ENCODE measurements around the gene DTD2.
A peak's percentile ranks its signal among the peaks of the same experiment; 100 is the strongest.
"Not testable (repeated sequence)": the region's sequence is repeated elsewhere in the genome, so short reads cannot be mapped to it uniquely, and the experiment has no call there.

Gene DTD2

GRCh38 chr14:31456841-31457664 lies at the start of gene DTD2:
Gene DTD2, minus strand, starts transcription at chr14:31457506. Its CDS starts 113 bp downstream, at chr14:31457393.
- DNase-seq = peak; percentile 94

GRCh38 chr14:31505411-31505810 lies 48.1 kb upstream of the DTD2 start:
- DNase-seq = no peak

- DNase-seq = no peak
Observed at GRCh38 chr14:31501870-31502269, 44.6 kb upstream of the DTD2 start.

GRCh38 chr14:31492759-31493498 lies 35.6 kb upstream of the DTD2 start:
- no peak for DNase-seq

- no peak for DNase-seq
Observed at GRCh38 chr14:31489691-31490090, 32.4 kb upstream of the DTD2 start.

- no peak for DNase-seq
Observed at GRCh38 chr14:31487886-31488285, 30.6 kb upstream of the DTD2 start, which contains the start of gene GPR33. Gene GPR33, minus strand, starts transcription at chr14:31488039. Its CDS starts 4,074 bp downstream, at chr14:31483965.

GRCh38 chr14:31486764-31487163 lies 29.5 kb upstream of the DTD2 start:
- no peak for DNase-seq

GRCh38 chr14:31484754-31485153 lies 27.4 kb upstream of the DTD2 start:
- DNase-seq = no peak

GRCh38 chr14:31480156-31480555 lies 22.9 kb upstream of the DTD2 start:
- DNase-seq = no peak

- no peak for DNase-seq
Observed at GRCh38 chr14:31479027-31479426, 21.7 kb upstream of the DTD2 start.

- no peak for DNase-seq
Observed at GRCh38 chr14:31477248-31477647, 19.9 kb upstream of the DTD2 start.

- DNase-seq = no peak
Observed at GRCh38 chr14:31476131-31476866, 19.0 kb upstream of the DTD2 start.

- DNase-seq = no peak
Observed at GRCh38 chr14:31466554-31466953, 9.2 kb upstream of the DTD2 start.

- no peak for DNase-seq
Observed at GRCh38 chr14:31465111-31465510, 7.8 kb upstream of the DTD2 start.

- DNase-seq = not testable (repeated sequence)
Observed at GRCh38 chr14:31462450-31462849, 5.1 kb upstream of the DTD2 start.

GRCh38 chr14:31461545-31461944 lies 4.2 kb upstream of the DTD2 start:
- DNase-seq = no peak

GRCh38 chr14:31457665-31458659 lies 656 bp upstream of the DTD2 start:
- DNase-seq = no peak

- DNase-seq = no peak
Observed at GRCh38 chr14:31449971-31450610, 7.2 kb downstream of the DTD2 start.

- DNase-seq = no peak
Observed at GRCh38 chr14:31449136-31449535, 8.2 kb downstream of the DTD2 start.

- DNase-seq = no peak
Observed at GRCh38 chr14:31445703-31446102, 11.6 kb downstream of the DTD2 start.

- no peak for DNase-seq
Observed at GRCh38 chr14:31442284-31442683, 15.0 kb downstream of the DTD2 start.
